ENCODE measurements around the gene ABCG1.

Gene ABCG1

GRCh38 chr21:42191696-42192595 is 27.0 kb upstream of the ABCG1 start:
- no peak for DNase-seq (ENCODE audit: low read depth)

DNA sequence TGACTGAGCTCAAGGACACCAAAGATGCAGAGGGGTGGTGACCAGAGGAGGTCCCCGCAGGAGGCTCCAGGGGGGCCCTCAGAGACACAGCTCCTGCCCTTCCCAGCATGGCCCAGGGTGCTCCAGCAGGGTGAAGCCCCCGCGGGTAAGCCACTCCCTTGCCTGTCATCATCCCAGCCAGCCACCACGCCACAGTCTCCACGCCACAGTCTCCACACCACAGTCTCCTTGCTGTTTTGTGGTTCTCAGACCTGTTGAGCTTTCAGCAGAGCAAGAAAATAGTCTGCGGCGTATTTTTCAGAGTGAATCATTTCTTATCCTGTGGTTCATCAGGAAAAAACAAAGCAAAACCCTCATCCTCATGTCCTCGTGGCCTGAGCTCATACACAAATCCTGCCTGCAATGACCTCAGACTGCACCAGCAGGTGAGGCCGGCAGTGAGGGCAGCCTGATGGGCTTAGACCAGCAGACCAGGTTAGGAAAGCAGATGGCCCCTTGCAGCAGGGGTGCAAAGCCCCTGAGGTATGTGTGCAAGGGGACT is 25.7 kb upstream of the ABCG1 start:
- DNase-seq (ENCODE audit: low read depth): no peak

DNA sequence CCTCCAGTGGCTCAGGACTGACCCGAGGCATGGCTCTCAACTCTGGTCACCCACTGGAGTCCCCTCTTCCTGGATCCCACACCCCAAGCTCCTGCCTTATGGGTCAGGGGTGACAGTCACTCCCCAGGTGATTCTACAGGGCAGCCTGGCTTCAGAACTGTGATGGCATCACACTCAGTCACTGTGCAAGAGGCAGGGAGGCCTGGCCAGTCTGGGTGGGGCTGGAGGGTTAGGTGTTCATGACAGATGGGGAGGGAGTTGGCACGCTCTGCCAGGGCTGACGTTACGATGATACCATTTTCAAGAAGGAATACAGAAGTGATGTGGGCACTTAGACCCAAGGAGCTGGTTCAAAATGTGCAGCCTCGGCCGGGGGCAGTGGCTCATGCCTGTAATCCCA is 25.2 kb upstream of the ABCG1 start:
- no peak for DNase-seq (ENCODE audit: low read depth)

- no peak for DNase-seq (ENCODE audit: low read depth)
Measured at GRCh38 chr21:42194863-42195262, 24.1 kb upstream of the ABCG1 start.

- DNase-seq (ENCODE audit: low read depth): no peak
Measured at GRCh38 chr21:42195378-42196031, 23.4 kb upstream of the ABCG1 start.

GRCh38 chr21:42198929-42199867 is 19.7 kb upstream of the ABCG1 start:
- DNase-seq (ENCODE audit: low read depth): peak; percentile 31

- no peak for DNase-seq (ENCODE audit: low read depth)
Measured at GRCh38 chr21:42199868-42200463, 19.0 kb upstream of the ABCG1 start.

GRCh38 chr21:42200906-42201614 is 17.9 kb upstream of the ABCG1 start:
- no peak for DNase-seq (ENCODE audit: low read depth)

- DNase-seq (ENCODE audit: low read depth): no peak
Measured at GRCh38 chr21:42201615-42202161, 17.3 kb upstream of the ABCG1 start.

DNA sequence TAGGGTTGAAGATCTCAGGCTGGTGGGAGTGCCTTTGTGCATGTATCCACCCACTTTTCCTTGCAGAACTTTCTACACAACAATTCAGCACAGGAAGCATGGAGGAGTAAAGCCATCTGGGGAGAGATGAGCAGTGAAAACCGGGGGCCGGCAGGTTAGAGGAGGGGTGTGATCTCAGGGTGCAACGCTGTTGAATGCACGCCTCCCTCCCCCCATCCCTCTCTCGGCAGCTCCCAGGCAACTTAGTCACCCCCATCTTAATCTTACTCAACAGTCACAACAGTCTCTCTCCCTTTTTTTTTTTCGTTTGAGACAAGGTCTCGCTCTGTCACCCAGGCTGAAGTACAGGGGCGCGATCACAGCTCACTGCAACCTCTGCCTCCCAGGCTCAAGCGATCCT is 16.6 kb upstream of the ABCG1 start:
- DNase-seq (ENCODE audit: low read depth): no peak

DNA sequence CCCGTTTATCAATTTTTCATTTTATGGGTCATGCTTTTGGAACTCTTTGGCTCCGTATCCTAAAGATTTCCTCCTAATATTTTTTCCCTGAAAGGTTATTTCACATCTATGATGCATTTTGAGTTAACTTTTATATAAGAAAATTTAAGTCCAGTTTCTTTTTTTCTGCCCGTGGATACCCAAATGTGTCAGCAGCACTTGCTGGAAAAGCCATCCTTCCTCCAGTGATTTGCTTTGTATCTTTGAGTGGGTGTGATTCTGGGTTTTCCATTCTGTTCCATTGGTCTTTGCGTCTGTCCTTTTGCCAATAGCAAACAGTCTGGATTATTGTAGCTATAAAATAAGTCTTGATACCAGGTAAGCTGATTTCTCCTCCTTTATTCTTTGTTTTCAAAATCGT is 15.6 kb upstream of the ABCG1 start:
- no peak for DNase-seq (ENCODE audit: low read depth)

DNA sequence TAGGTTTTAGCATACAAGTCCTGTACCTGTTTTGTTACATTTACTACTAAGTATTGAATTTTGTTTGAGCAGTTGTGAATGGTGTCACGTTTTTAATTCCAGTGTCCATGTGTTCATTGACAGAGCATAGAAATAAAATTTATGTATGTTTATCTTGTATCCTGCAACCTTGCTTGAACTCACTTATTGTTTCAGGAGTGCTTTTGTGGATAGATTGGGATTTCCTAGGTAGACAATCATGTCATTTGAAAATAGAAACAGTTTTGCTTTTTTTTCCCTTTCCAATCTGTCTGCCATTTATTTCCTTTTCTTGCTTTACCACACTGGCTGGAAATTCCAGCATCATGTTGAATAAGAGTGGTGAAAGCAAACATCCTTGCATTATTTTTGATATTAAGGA is 15.0 kb upstream of the ABCG1 start:
- DNase-seq (ENCODE audit: low read depth): no peak

- no peak for DNase-seq (ENCODE audit: low read depth)
Measured at GRCh38 chr21:42207426-42207825, 11.5 kb upstream of the ABCG1 start.

- no peak for DNase-seq (ENCODE audit: low read depth)
Measured at GRCh38 chr21:42208036-42208435, 10.9 kb upstream of the ABCG1 start.

GRCh38 chr21:42208801-42209490 is 10.0 kb upstream of the ABCG1 start:
- DNase-seq (ENCODE audit: low read depth): no peak

- DNase-seq (ENCODE audit: low read depth): no peak
Measured at GRCh38 chr21:42209801-42210479, 9.0 kb upstream of the ABCG1 start.

DNA sequence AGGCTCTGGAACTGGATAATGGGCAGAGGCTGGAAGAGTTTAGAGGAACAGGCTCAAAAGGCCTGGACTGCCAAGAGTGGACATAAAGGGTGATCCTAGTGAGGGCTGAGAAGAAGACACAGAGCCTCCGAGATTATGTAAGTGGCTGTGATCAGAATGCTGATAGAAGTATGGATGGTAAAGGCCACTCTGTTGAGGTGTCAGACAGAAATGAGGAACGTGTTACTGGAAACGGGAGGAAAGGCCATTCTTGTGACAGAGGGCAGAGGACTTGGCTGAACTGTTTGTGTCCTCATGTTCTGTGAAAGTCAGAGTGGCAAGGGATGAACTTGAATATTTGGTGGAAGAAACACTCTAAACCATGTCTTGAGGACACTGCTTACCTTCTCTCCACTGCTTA is 6.7 kb upstream of the ABCG1 start:
- no peak for DNase-seq (ENCODE audit: low read depth)

DNA sequence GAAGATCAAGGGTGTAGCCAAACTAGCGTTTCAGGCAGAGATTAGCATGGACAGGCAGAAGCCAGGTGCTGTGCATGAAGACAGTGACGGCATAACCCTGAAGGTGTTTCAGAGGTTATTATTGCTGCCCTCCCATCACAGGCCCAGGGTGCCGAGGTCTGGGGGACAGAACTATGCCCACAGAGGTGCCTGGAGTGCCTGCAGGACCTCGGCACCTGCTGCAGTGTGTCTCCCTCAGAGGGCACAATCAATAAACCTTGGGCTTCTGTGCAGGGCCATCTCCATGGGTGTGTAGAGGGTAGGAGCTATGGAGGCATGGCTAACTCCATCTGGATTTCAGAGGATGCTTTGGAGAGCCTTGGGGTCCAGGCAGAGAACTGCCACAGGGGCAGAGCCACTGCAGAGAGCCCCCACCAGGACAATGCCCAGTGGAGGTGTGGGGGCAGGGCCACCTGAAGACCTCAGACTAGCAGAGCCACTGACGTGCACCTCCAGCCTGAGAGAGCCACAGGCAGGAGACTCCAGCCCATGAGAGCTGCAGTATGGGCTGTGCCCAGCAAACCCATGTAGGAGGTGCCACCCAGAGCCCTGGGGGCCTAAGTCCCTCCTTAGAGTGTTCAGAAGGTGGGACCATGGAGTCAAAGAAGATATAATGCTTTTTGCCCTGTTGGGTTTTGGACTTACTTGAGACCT is 5.7 kb upstream of the ABCG1 start:
- DNase-seq (ENCODE audit: low read depth): no peak
